HG02938 (cell line): Measurements from ENCODE around the gene WDR3.
"Not testable (repeated sequence)": the region's sequence is repeated elsewhere in the genome, so short reads cannot be mapped to it uniquely, and the experiment has no call there.

ENCODE experiments used
- ATAC-seq: cut with Tn5 transposase; IDR thresholded peaks from one replicate; pipeline ENCODE4 v1.9.1; 2021; ENCODE audit warnings: mild to moderate bottlenecking, moderate library complexity; ENCODE audit not compliant: unreplicated experiment

WDR3 gene

GRCh38 chr1:117929343-117930172, at the start of gene WDR3, which contains the start of gene GDAP2:
Gene WDR3 (plus strand): TSS chr1:117929739. CDS start chr1:117933320, 3,581 bp downstream.
Gene GDAP2 (minus strand): TSS chr1:117929621. CDS start chr1:117920357, 9,264 bp downstream.
- peak; percentile 94 for ATAC-seq

GRCh38 chr1:117883616-117884015, 45.9 kb upstream of the WDR3 start:
- no peak for ATAC-seq

GRCh38 chr1:117886101-117886795, 43.3 kb upstream of the WDR3 start:
- ATAC-seq: no peak

GRCh38 chr1:117890452-117890851, 39.1 kb upstream of the WDR3 start:
- ATAC-seq: no peak

GRCh38 chr1:117892512-117892911, 37.0 kb upstream of the WDR3 start:
- ATAC-seq: no peak

GRCh38 chr1:117894078-117894477, 35.5 kb upstream of the WDR3 start:
- ATAC-seq: no peak

- ATAC-seq: peak; percentile 83
These were observed 33.9 kb upstream of the WDR3 start for GRCh38 chr1:117895482-117896114.

- no peak for ATAC-seq
These were observed 32.0 kb upstream of the WDR3 start for GRCh38 chr1:117897551-117897950.

- ATAC-seq: no peak
These were observed 29.7 kb upstream of the WDR3 start for GRCh38 chr1:117899801-117900200.

- no peak for ATAC-seq
These were observed 26.6 kb upstream of the WDR3 start for GRCh38 chr1:117902944-117903343.

- ATAC-seq: no peak
These were observed 25.1 kb upstream of the WDR3 start for GRCh38 chr1:117904485-117904884.

- no peak for ATAC-seq
These were observed 24.5 kb upstream of the WDR3 start for GRCh38 chr1:117905019-117905418.

GRCh38 chr1:117911051-117911450, 18.5 kb upstream of the WDR3 start:
- ATAC-seq: no peak

GRCh38 chr1:117919376-117919775, 10.2 kb upstream of the WDR3 start:
- ATAC-seq: no peak

- ATAC-seq: no peak
These were observed 7.5 kb upstream of the WDR3 start for GRCh38 chr1:117921991-117922390.

GRCh38 chr1:117922717-117923116, 6.8 kb upstream of the WDR3 start:
- ATAC-seq: not testable (repeated sequence)

- ATAC-seq: no peak
These were observed 3.6 kb upstream of the WDR3 start for GRCh38 chr1:117925981-117926380.

- ATAC-seq: peak; percentile 34
These were observed 627 bp upstream of the WDR3 start for GRCh38 chr1:117928881-117929342.

GRCh38 chr1:117930173-117930447, 571 bp downstream of the WDR3 start:
- ATAC-seq: peak; percentile 3

GRCh38 chr1:117930484-117930883, 945 bp downstream of the WDR3 start:
- ATAC-seq: no peak

- no peak for ATAC-seq
These were observed 3.0 kb downstream of the WDR3 start for GRCh38 chr1:117932576-117932975.

GRCh38 chr1:117933769-117934168, 4.2 kb downstream of the WDR3 start:
- ATAC-seq: no peak
